GM21619 (cell line): ENCODE results near the gene PEAK1.

Experiments used
- ATAC-seq: cut with Tn5 transposase; IDR thresholded peaks from one replicate; pipeline ENCODE4 v1.9.1; 2021; ENCODE audit not compliant: unreplicated experiment

PEAK1 gene

DNA sequence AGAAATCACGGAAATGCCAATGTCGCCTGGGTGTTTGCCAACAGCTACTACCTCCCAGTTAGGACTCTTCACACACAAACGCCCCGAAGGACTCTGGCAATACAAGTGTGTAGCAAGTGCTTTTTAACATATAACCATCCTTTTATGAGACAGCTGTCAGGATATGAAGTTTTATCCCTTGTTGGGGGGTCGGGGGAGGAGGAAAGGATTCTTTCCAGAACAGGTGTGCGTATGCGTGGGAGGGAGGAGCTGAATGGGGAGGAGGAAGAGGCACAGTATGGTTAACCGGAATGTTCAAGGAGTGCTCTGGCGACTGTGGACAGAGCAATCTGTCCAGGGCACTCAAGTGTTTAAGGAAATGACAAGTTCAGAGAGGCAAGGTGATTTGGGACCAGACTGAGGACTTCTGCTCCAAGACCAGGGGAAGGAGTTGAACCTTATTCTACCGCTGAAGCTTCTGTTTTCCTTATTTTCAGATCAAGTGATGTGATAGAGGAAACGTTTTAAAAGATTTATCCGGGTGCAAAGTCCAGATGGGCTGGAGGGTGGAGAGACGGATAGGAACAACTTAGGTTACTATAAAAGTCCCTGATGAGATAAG, 350.3 kb downstream of the PEAK1 start:
- no peak for ATAC-seq

DNA sequence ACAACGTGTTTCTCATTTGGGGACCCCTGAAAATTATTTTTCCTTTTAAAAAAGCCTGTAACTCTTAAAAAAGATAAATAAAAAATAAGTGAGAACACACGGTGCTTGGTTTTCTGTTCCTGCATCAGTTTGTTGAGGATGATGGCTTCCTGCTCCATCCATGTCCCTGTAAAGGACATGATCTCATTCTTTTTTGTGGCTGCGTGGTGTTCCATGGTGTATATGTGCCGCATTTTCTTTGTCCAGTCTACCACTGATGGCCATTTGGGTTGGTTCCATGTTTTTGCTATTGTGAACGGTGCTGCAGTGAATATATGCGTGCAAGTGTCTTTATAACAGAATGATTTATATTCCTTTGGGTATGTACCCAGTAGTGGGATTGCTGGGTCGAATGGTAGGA, 351.3 kb downstream of the PEAK1 start:
- no peak for ATAC-seq

GRCh38 chr15:77067691-77068367, 352.1 kb downstream of the PEAK1 start:
- no peak for ATAC-seq

- no peak for ATAC-seq
These were observed 352.8 kb downstream of the PEAK1 start for GRCh38 chr15:77066971-77067690.

DNA sequence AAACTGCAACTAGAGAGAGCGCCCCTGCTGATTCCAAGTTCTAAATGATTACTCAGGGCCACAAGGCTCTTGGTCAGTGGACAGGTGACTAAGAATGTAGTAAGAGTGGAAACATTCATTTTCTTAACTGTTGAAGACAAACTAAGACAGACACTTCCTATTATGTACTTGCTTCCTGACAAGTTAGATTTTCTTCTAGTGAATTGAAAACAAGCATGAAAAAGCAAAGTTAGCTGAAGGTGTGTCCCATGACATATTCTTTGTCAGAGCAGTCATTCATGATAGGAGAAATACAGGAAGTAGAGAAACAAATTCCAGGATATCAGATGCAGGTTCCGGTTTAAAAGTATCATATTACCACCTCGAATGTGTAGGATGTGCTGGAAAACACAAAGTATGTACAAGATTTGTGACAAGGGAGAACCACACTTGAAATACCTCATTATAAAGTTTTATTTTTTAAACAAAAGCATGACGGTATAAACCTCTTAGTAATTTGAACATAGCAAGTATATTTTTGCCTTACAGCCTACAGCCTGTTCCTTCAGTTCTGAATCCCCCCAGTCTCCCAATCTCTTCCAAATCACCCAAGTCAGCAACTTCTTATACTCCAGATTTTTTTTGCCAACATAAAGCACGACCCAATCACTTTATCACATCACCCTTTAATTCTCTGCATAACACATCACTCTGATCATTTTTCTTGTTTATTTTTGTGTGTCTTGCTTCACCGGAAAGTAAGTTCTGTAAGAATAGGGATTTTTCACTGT, 355.2 kb downstream of the PEAK1 start:
- no peak for ATAC-seq

- no peak for ATAC-seq
These were observed 355.8 kb downstream of the PEAK1 start for GRCh38 chr15:77064063-77064462.

- ATAC-seq, result no peak
These were observed 356.7 kb downstream of the PEAK1 start for GRCh38 chr15:77063249-77063648.

- no peak for ATAC-seq
These were observed 359.4 kb downstream of the PEAK1 start for GRCh38 chr15:77060546-77060945.

GRCh38 chr15:77059786-77060361, 360.0 kb downstream of the PEAK1 start:
- no peak for ATAC-seq

GRCh38 chr15:77058468-77058867, 361.4 kb downstream of the PEAK1 start:
- ATAC-seq, result no peak

- no peak for ATAC-seq
These were observed 362.2 kb downstream of the PEAK1 start for GRCh38 chr15:77057685-77058084.

DNA sequence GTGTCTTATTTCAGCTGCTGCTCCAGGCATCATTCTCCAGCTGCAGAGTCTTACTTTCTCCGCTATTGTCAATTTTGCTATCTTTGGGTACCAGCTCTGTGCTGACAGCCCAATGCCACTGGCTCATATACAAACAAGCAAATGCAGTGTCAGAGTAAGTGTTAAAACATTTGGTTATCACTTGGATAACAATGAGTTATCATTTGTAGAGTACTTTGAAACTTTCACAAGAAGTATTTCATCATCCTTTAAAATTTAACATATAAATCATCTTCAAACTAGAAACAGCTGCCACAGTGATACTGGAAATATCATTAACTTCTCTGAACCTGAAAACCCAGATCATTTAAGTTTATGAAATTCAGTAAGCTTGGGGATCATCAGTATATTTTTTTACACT, 362.8 kb downstream of the PEAK1 start:
- ATAC-seq, result no peak

- no peak for ATAC-seq
These were observed 366.2 kb downstream of the PEAK1 start for GRCh38 chr15:77053709-77054108.

DNA sequence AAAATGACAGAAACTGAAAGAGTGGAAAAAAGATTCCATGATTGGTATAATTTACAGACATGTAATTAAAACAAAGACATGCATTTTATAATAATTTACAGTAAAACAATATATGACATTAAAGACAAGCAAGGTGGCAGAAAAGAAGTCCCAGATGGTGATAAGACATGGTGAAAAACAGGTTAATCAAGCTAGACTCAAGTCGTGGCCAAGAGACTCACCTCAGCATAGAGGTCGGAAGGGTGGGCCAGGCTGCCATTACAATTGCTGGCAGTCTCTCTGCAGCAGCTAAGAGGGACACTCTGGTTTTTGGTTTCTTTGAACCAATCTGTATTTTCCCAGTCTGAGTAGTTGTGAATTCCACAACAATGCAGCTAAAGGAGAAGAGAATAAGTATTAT, 367.3 kb downstream of the PEAK1 start:
- no peak for ATAC-seq
